Pancreas (tissue), 10 donors: Measurements from ENCODE around the gene ADAMTSL1. TPM values are rescaled to one million over a fixed set of nuclear protein-coding genes. Genes with fewer than 3 reads are reported as not detected.

Experiments used
- ATAC-seq, 4 donors: fragments of 200-7000 bp; cut with Tn5 transposase; one replicate each; pipeline versions ENCODE4 v1.8.0 to v1.9.1; 2020; ENCODE audit warnings: mild to moderate bottlenecking in 4 of 4, moderate library complexity in 4 of 4
- DNase-seq, 6 donors: peaks; one replicate each; pipeline ENCODE4 v3.0.0-alpha.2; 2020
- FAIRE-seq: peaks from 2 replicates; lab custom pipeline; 2012; peaks lifted over from hg19 to GRCh38; lab: Jason Lieb, UNC
- H3K27ac ChIP-seq, 4 donors: fragments of 200-600 bp; sonication (generic); 1 replicate in 3 of 4; 2 replicates in 1 of 4; pipeline versions ENCODE4 v1.5.0 to v1.8.0; 2020
- H3K27me3 ChIP-seq, 4 donors: fragments of 200-600 bp; one replicate each; pipeline ENCODE4 v1.8.0; 2021
- H3K36me3 ChIP-seq, 3 donors: fragments of 200-600 bp; sonication (generic) in 1 of 3; one replicate each; pipeline versions ENCODE4 v1.5.0 to v1.8.0; 2020 to 2021
- H3K4me1 ChIP-seq, 3 donors: fragments of 200-600 bp; one replicate each; pipeline ENCODE4 v1.8.0; 2021
- H3K4me3 ChIP-seq, 4 donors: fragments of 200-600 bp; sonication (generic) in 2 of 4; one replicate each; pipeline versions ENCODE4 v1.5.0 to v1.8.0; 2020 to 2021
- H3K9me3 ChIP-seq, 4 donors: fragments of 200-600 bp; one replicate each; pipeline ENCODE4 v1.8.0; 2021
- CTCF ChIP-seq, 4 donors: fragments of 200-600 bp; sonication (generic) in 3 of 4; IDR thresholded peaks; one replicate each; pipeline versions ENCODE4 v1.5.0 to v1.8.0; 2021; ENCODE audit warnings: antibody characterized with exemption in 4 of 4
- WGBS, 2 donors: extraction: QIAGEN DNeasy Blood & Tissue Kit; methylation state at CpG; one replicate each; pipeline ENCODE4 v1.1.7; 2013; 5-methylcytosine and 5-hydroxymethylcytosine counted together
- intact Hi-C, 3 donors: fragments of 100-400 bp; cut with DNase I; formaldehyde crosslinking; loops; one replicate each; pipeline versions ENCODE4 v1.11.1 to v1.14.2; 2022
- polyA plus RNA-seq, 2 donors: library from polyadenylated mRNA; stranded (reverse); fragments of 200-250 nt; gene quantifications; one replicate each; pipeline ENCODE4 v1.2.3, GENCODE V29; 2013
- total RNA-seq, 6 donors: library from RNA; stranded (reverse); fragmentation: NEBNext Ultra II Directional in 4 of 6; extraction: Animal tissue kit (Norgen Biotek cat#: 25700) in 4 of 6; gene quantifications; one replicate each; pipeline versions ENCODE4 v1.2.1 to v1.2.4, GENCODE V29; 2021 to 2023
- donor health status: healthy with polysubstance abuse.
- donor health status: DM: no; HTN: no; CAD: no; lungs with moderate emphysema.
- donor health status: DM: no; HTN: no; CAD: no.
- donor health status: control.
- donor health status: control.
- donor health status: Bipolar disorder and iron deficiency.
- donor health status: DM: yes; HTN: yes; CAD: no.
- donor health status: DM: no; HTN: no; CAD: no.
- donor health status: DM: no; HTN: no; CAD: no.
- donor health status: DM: yes; HTN: yes; CAD: no.

ADAMTSL1 gene
- total and polyA plus RNA-seq, 8 donors = 0.24 to 2.1 (median 0.67) TPM

- H3K27ac ChIP-seq = no peak overlapping the region
- no peak for FAIRE-seq
- no peak for DNase-seq
- no peaks in the 10 kb centered on the region for H3K36me3 ChIP-seq
- no peak for TF ChIP-seq CTCF (IDR thresholded peaks at IDR 0.05)
- H3K4me3 ChIP-seq = no peak overlapping the region
- WGBS, 2 donors = 45 to 66% methylated on average over 3 of the region's 3 CpGs
- intact Hi-C loops = no loop called here
- no peaks in the 10 kb centered on the region for H3K4me1 ChIP-seq
- no peaks in the 10 kb centered on the region for H3K27me3 ChIP-seq
- no peak for ATAC-seq
- no peaks in the 10 kb centered on the region for H3K9me3 ChIP-seq
Measured at GRCh38 chr9:18480662-18481093, 6.7 kb downstream of the ADAMTSL1 start.

- no peak for TF ChIP-seq CTCF (IDR thresholded peaks at IDR 0.05)
- FAIRE-seq (no peak), DNase-seq (no peak), ATAC-seq (no peak)
- no peaks in the 10 kb centered on the region for H3K4me1 ChIP-seq
- H3K4me3 ChIP-seq = no peak overlapping the region
- no peaks in the 10 kb centered on the region for H3K27me3 ChIP-seq
- 62 to 69% methylated on average over 2 of the region's 2 CpGs for WGBS, 2 donors
- no peak overlapping the region for H3K27ac ChIP-seq
- intact Hi-C loops = no loop called here
- H3K9me3 ChIP-seq = no peaks in the 10 kb centered on the region
- H3K36me3 ChIP-seq = no peaks in the 10 kb centered on the region
Measured at GRCh38 chr9:18482371-18482770, 8.4 kb downstream of the ADAMTSL1 start.

GRCh38 chr9:18485714-18486113 lies 11.8 kb downstream of the ADAMTSL1 start:
- DNase-seq = no peak
- Histone ChIP-seq H3K4me1 (no peaks in the 10 kb centered on the region), H3K4me3 (no peak overlapping the region), H3K27me3 (no peaks in the 10 kb centered on the region), H3K9me3 (no peaks in the 10 kb centered on the region), H3K27ac (no peak overlapping the region), H3K36me3 (no peaks in the 10 kb centered on the region)
- no peak for TF ChIP-seq CTCF (IDR thresholded peaks at IDR 0.05)
- intact Hi-C loops = no loop called here
- WGBS, 2 donors = 81 to 84% methylated on average over 2 of the region's 2 CpGs
- no peak for ATAC-seq
- no peak for FAIRE-seq

GRCh38 chr9:18487611-18488010 lies 13.7 kb downstream of the ADAMTSL1 start:
- TF ChIP-seq CTCF (IDR thresholded peaks at IDR 0.05) = no peak
- Histone ChIP-seq H3K4me3 (no peak overlapping the region), H3K27ac (no peak overlapping the region), H3K4me1 (no peaks in the 10 kb centered on the region), H3K27me3 (no peaks in the 10 kb centered on the region), H3K36me3 (no peaks in the 10 kb centered on the region), H3K9me3 (no peaks in the 10 kb centered on the region)
- intact Hi-C loops = no loop called here
- 72 to 74% methylated on average over 7 of the region's 7 CpGs for WGBS, 2 donors
- DNase-seq = no peak
- ATAC-seq = no peak
- FAIRE-seq = no peak

GRCh38 chr9:18488886-18489285 lies 14.9 kb downstream of the ADAMTSL1 start:
- no peak overlapping the region for H3K27ac ChIP-seq
- no peak overlapping the region for H3K4me3 ChIP-seq
- no peaks in the 10 kb centered on the region for H3K36me3 ChIP-seq
- intact Hi-C loops = no loop called here
- no peaks in the 10 kb centered on the region for H3K27me3 ChIP-seq
- H3K4me1 ChIP-seq = no peaks in the 10 kb centered on the region
- no peak for ATAC-seq
- H3K9me3 ChIP-seq = no peaks in the 10 kb centered on the region
- TF ChIP-seq CTCF (IDR thresholded peaks at IDR 0.05) = no peak
- DNase-seq = no peak
- FAIRE-seq = no peak
- 76 to 77% methylated on average over 2 of the region's 2 CpGs for WGBS, 2 donors
